ENCODE results near the gene CNGB1.

DNA sequence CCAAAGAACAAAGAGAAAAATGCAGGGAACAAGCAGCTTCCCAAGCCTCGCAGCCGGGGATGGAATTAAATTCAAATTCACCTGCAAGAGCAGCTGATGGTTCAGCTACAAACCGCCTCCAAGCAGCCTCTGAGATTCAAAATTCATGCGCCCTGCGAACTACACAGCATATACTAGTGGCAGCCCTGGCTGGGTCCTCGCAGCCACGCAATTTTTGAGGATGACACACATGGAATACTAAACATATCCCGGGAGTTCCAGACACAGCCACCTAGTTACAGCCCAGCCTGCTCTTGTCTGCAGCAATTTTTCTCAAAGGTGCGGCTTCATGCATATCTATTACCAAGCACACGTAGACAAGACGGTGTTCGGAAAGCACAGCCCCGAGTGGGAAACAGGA lies 132.8 kb downstream of the CNGB1 start:
- TF ChIP-seq, protein P1, sequence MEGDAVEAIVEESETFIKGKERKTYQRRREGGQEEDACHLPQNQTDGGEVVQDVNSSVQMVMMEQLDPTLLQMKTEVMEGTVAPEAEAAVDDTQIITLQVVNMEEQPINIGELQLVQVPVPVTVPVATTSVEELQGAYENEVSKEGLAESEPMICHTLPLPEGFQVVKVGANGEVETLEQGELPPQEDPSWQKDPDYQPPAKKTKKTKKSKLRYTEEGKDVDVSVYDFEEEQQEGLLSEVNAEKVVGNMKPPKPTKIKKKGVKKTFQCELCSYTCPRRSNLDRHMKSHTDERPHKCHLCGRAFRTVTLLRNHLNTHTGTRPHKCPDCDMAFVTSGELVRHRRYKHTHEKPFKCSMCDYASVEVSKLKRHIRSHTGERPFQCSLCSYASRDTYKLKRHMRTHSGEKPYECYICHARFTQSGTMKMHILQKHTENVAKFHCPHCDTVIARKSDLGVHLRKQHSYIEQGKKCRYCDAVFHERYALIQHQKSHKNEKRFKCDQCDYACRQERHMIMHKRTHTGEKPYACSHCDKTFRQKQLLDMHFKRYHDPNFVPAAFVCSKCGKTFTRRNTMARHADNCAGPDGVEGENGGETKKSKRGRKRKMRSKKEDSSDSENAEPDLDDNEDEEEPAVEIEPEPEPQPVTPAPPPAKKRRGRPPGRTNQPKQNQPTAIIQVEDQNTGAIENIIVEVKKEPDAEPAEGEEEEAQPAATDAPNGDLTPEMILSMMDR (conservative IDR thresholded peaks at IDR 0.05 in 1 of 2, IDR thresholded peaks at IDR 0.05 in 1 of 2; ENCODE audit: extremely low read depth in 1 of 2, insufficient read depth in 1 of 2, low read depth in 1 of 2, low read length in 2 of 2): no peak
- TF ChIP-seq EZH2 (IDR thresholded peaks at IDR 0.05; ENCODE audit: borderline replicate concordance, low read length): no peak

Data from mammary epithelial cell (primary cell).